Transverse colon (tissue), 4 donors: ENCODE data around the gene SLAMF9. TPM values are rescaled to one million over a fixed set of nuclear protein-coding genes. Genes with fewer than 3 reads are reported as not detected.

ENCODE experiments used
- DNase-seq: peaks from one replicate; pipeline ENCODE4 v3.0.0-alpha.2; 2019
- H3K27ac ChIP-seq, 4 donors: fragments of 200-600 bp; sonication (generic); 2 replicates each; pipeline ENCODE4 v1.5.1; 2016 to 2018; ENCODE audit warnings: inconsistent platforms in 4 of 4
- H3K27me3 ChIP-seq: fragments of 200-600 bp; sonication (generic); 2 replicates; pipeline ENCODE4 v1.5.1; 2017; ENCODE audit warnings: inconsistent platforms
- H3K36me3 ChIP-seq, 4 donors: fragments of 200-600 bp; sonication (generic); 2 replicates each; pipeline ENCODE4 v1.5.1; 2017 to 2019; ENCODE audit warnings: inconsistent platforms in 4 of 4
- H3K4me1 ChIP-seq, 4 donors: fragments of 200-600 bp; sonication (generic); 2 replicates each; pipeline ENCODE4 v1.5.1; 2017 to 2020; ENCODE audit warnings: inconsistent platforms in 4 of 4
- H3K4me3 ChIP-seq, 4 donors: fragments of 200-600 bp; sonication (generic); 1 replicate in 1 of 4; 2 replicates in 3 of 4; pipeline versions ENCODE4 v1.5.1 to v1.6.1; 2017 to 2019; ENCODE audit warnings: inconsistent platforms in 4 of 4
- H3K9me3 ChIP-seq, 2 donors: fragments of 200-600 bp; sonication (generic); 2 replicates each; pipeline ENCODE4 v1.5.1; 2017 to 2019; ENCODE audit warnings: inconsistent platforms in 2 of 2
- CTCF ChIP-seq, 5 experiments: fragments of 200-600 bp in 3 of 5; fragments of 450-650 bp in 2 of 5; sonication (generic) in 3 of 5; IDR thresholded peaks; 1 replicate in 2 of 5; 2 replicates in 3 of 5; pipeline ENCODE4 v1.5.1; 2016 to 2017; ENCODE audit warnings: antibody characterized with exemption in 5 of 5, inconsistent platforms in 3 of 5, mild to moderate bottlenecking in 2 of 5, moderate library complexity in 1 of 5
- EP300 ChIP-seq: sonication (generic); formaldehyde crosslinking; IDR thresholded peaks from one replicate; pipeline ENCODE4 v1.6.1; 2017; ENCODE audit warnings: antibody characterized with exemption, low read depth
- POLR2A ChIP-seq: fragments of 450-650 bp; IDR thresholded peaks from one replicate; pipeline ENCODE4 v1.6.1; 2016; ENCODE audit warnings: antibody characterized with exemption, mild to moderate bottlenecking, moderate library complexity
- POLR2AphosphoS5 ChIP-seq, 3 donors: sonication (generic); formaldehyde crosslinking; IDR thresholded peaks; one replicate each; pipeline ENCODE4 v1.6.1; 2016; ENCODE audit warnings: antibody characterized with exemption in 3 of 3
- WGBS, 2 donors: methylation state at CpG; one replicate each; pipeline ENCODE4 v1.1.5; 2018; ENCODE audit warnings: low coverage in 1 of 2; 5-methylcytosine and 5-hydroxymethylcytosine counted together
- in situ Hi-C, 4 donors: fragments of 200-750 bp; cut with MboI; loops; one replicate each; pipeline versions ENCODE4 v1.15.0 to v1.15.1; 2017; ENCODE audit warnings: low sequenced_read_pairs in 3 of 4, low pct_ligation_motif_present in 1 of 4, low pct_unique_long_range_greater_than_20kb in 1 of 4
- intact Hi-C: fragments of 100-400 bp; cut with DNase I; formaldehyde crosslinking; loops from one replicate; pipeline ENCODE4 v1.15.1; 2023; ENCODE audit warnings: low total_unique reads
- total RNA-seq, 4 donors: library from RNA; depleted of rRNA; stranded (reverse); fragments of >200 nt; gene quantifications; one replicate each; pipeline ENCODE4 v1.1.0, GENCODE V29; 2016

Gene SLAMF9
- total RNA-seq, 4 donors from 2014 or later, result 0.64 TPM; not detected in 3

GRCh38 chr1:159979257-159979656, 25.2 kb upstream of the SLAMF9 start:
- no peak for DNase-seq
- H3K27ac ChIP-seq, result peak overlapping the region in 1 of 4 donors; percentile 23
- no peaks in the 10 kb centered on the region for H3K27me3 ChIP-seq
- peaks cover 0 to 4% (median 0%) of the 10 kb centered on the region in 4 donors for H3K4me1 ChIP-seq
- H3K9me3 ChIP-seq, result no peaks in the 10 kb centered on the region
- H3K4me3 ChIP-seq, result no peak overlapping the region
- intact Hi-C loops (loop anchor here (10.0 kb wide), 1 partner anchor 1204 kb away; the partner anchor contains the start of gene OR6N1), in situ Hi-C loops (no loop called here)
- WGBS, 2 donors, result 58% methylated on average over 3 of the region's 3 CpGs
- H3K36me3 ChIP-seq, result no peaks in the 10 kb centered on the region
- TF ChIP-seq EP300 (no peak), POLR2A (no peak), POLR2AphosphoS5 (IDR thresholded peaks at IDR 0.05) (peak in 2 of 3 donors; percentile 14), CTCF (IDR thresholded peaks at IDR 0.05) (no peak)

- in situ Hi-C loops, result no loop called here
- intact Hi-C loops, result loop anchor here (1.0 to 10.0 kb wide), 2 partner anchors 34 to 1203 kb away; partner anchors contain the start of gene OR6N1
- WGBS, 2 donors, result 74% methylated on average over 2 of the region's 2 CpGs; no CpG with 5 or more reads in 1 of the 2 donors
- no peaks in the 10 kb centered on the region for H3K9me3 ChIP-seq
- H3K36me3 ChIP-seq, result no peaks in the 10 kb centered on the region
- DNase-seq, result no peak
- no peak overlapping the region for H3K27ac ChIP-seq
- H3K4me1 ChIP-seq, result peaks cover 0 to 4% (median 0%) of the 10 kb centered on the region in 4 donors
- TF ChIP-seq CTCF (IDR thresholded peaks at IDR 0.05), result no peak
- no peaks in the 10 kb centered on the region for H3K27me3 ChIP-seq
- no peak overlapping the region for H3K4me3 ChIP-seq
These were observed 24.0 kb upstream of the SLAMF9 start for GRCh38 chr1:159978107-159978398.

GRCh38 chr1:159977364-159978106, 23.5 kb upstream of the SLAMF9 start:
- no peak overlapping the region for H3K4me3 ChIP-seq
- no peak overlapping the region for H3K27ac ChIP-seq
- no peak for DNase-seq
- TF ChIP-seq POLR2A (no peak), EP300 (no peak), CTCF (IDR thresholded peaks at IDR 0.05) (no peak), POLR2AphosphoS5 (IDR thresholded peaks at IDR 0.05) (no peak)
- intact Hi-C loops (loop anchor here (1.0 to 10.0 kb wide), 2 partner anchors 33 to 1203 kb away; partner anchors contain the start of gene OR6N1), in situ Hi-C loops (no loop called here)
- WGBS, 2 donors, result 71 to 89% methylated on average over 4 to 6 of the region's 6 CpGs
- no peaks in the 10 kb centered on the region for H3K9me3 ChIP-seq
- H3K36me3 ChIP-seq, result no peaks in the 10 kb centered on the region
- peaks cover 0 to 4% (median 0%) of the 10 kb centered on the region in 4 donors for H3K4me1 ChIP-seq
- H3K27me3 ChIP-seq, result no peaks in the 10 kb centered on the region

- H3K27ac ChIP-seq, result no peak overlapping the region
- H3K9me3 ChIP-seq, result no peaks in the 10 kb centered on the region
- intact Hi-C loops, result loop anchor here (10.0 kb wide), 1 partner anchor 1200 kb away; the partner anchor contains the start of gene OR6N1
- H3K4me3 ChIP-seq, result no peak overlapping the region
- WGBS, 2 donors, result 82 to 100% methylated on average over 2 to 7 of the region's 7 CpGs
- H3K4me1 ChIP-seq, result peaks cover 9 to 28% (median 13%) of the 10 kb centered on the region in 4 donors
- TF ChIP-seq CTCF (IDR thresholded peaks at IDR 0.05) (no peak), EP300 (no peak), POLR2A (no peak), POLR2AphosphoS5 (IDR thresholded peaks at IDR 0.05) (no peak)
- H3K36me3 ChIP-seq, result no peaks in the 10 kb centered on the region
- in situ Hi-C loops, result no loop called here
- no peaks in the 10 kb centered on the region for H3K27me3 ChIP-seq
- no peak for DNase-seq
These were observed 20.4 kb upstream of the SLAMF9 start for GRCh38 chr1:159974350-159974965.
